Measurements from ENCODE around the gene VOPP1.

VOPP1 gene

GRCh38 chr7:55432939-55433784, 139.1 kb downstream of the VOPP1 start:
- DNase-seq (ENCODE audit: low spot score): peak; percentile 81

GRCh38 chr7:55432506-55432905, 139.8 kb downstream of the VOPP1 start:
- DNase-seq (ENCODE audit: low spot score): no peak

GRCh38 chr7:55431898-55432297, 140.4 kb downstream of the VOPP1 start:
- DNase-seq (ENCODE audit: low spot score): no peak

GRCh38 chr7:55429835-55430499, 142.3 kb downstream of the VOPP1 start:
- DNase-seq (ENCODE audit: low spot score): no peak

- DNase-seq (ENCODE audit: low spot score): no peak
These were observed 144.5 kb downstream of the VOPP1 start for GRCh38 chr7:55427800-55428199.

- no peak for DNase-seq (ENCODE audit: low spot score)
These were observed 145.0 kb downstream of the VOPP1 start for GRCh38 chr7:55427342-55427741.

- DNase-seq (ENCODE audit: low spot score): no peak
These were observed 145.6 kb downstream of the VOPP1 start for GRCh38 chr7:55426676-55427075.

- no peak for DNase-seq (ENCODE audit: low spot score)
These were observed 147.1 kb downstream of the VOPP1 start for GRCh38 chr7:55425141-55425752.

GRCh38 chr7:55423891-55424290, 148.4 kb downstream of the VOPP1 start:
- no peak for DNase-seq (ENCODE audit: low spot score)

GRCh38 chr7:55423277-55423711, 149.0 kb downstream of the VOPP1 start:
- no peak for DNase-seq (ENCODE audit: low spot score)
